Measurements from ENCODE around the gene MCCC1.

Gene MCCC1

GRCh38 chr3:182967218-182968204, 131.8 kb downstream of the MCCC1 start:
- no peak overlapping the region for H3K4me3 ChIP-seq (ENCODE audit: low read length)
- peak; percentile 67 for DNase-seq (ENCODE audit: low read depth, low spot score)

- DNase-seq (ENCODE audit: low read depth, low spot score): no peak
- no peak overlapping the region for H3K4me3 ChIP-seq (ENCODE audit: low read length)
Measured at GRCh38 chr3:182965861-182966366, 133.4 kb downstream of the MCCC1 start.
